ENCODE results near the gene NRG2. TPM values are rescaled to one million over a fixed set of nuclear protein-coding genes. Genes with fewer than 3 reads are reported as not detected.

NRG2 gene
- polyA plus RNA-seq, 1 of the 3 experiments (the other 2 are of a cell fraction) = 3.7 TPM

DNA sequence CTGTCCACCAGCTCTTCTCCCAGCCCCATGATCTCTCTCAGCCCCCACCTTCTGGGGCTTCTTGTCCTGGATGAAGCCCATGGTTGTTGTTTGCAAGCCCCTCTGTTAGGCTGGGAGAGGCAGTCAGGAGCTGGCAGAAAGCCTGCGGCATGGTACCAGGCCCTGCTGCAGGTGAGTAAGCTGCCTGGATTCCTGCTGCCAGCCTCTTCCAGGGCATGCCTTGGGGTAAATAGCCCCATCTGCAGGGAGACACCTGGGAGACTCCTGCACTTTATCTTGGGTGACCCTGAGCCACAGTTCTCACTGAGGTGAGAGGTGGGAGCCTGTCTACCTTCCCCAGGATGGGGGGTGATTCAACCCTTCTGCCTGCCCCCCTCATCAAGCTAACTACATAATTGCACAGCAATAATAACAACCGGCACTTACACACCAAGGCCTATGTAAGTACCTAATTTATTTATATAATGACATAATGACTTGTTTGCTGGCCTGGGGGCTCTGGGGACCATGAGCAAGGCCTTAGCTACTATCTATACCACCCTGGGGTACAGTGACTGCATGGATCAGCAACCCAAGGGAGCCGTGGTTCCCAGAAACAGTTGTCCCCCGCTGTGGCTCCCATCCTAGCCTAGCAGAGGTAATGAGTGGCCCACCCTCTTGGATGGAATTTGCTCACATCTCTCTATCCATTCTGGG lies 131.5 kb downstream of the NRG2 start:
- no peaks in the 10 kb centered on the region for H3K9me2 ChIP-seq
- H3K4me1 ChIP-seq (ENCODE audit: control insufficient read depth in 1 of 2, insufficient read depth in 2 of 2, low read depth in 1 of 2, low read length in 1 of 2) = peaks cover 0 to 48% of the 10 kb centered on the region in 2 experiments; a peak in 2 of 4 replicates
- no peaks in the 10 kb centered on the region for H3K36me3 ChIP-seq (replicated peaks in 1 of 2; ENCODE audit: control insufficient read depth in 1 of 2, insufficient read depth in 2 of 2, low read length in 1 of 2)
- H3K79me2 ChIP-seq (ENCODE audit: insufficient read depth) = no peaks in the 10 kb centered on the region
- H4K20me1 ChIP-seq (ENCODE audit: insufficient read depth) = no peaks in the 10 kb centered on the region
- ChIA-PET POLR2A (no interaction called here), CTCF (interaction anchor here (1.1 to 4.8 kb wide), 6 partner anchors 11 to 124 kb away, joined by 3 to 42 read pairs (median 10); no protein-coding TSS in a partner anchor)
- no peak overlapping the region for H2AFZ ChIP-seq (ENCODE audit: low read depth)
- no peak overlapping the region for H3K4me3 ChIP-seq (ENCODE audit: low read depth in 2 of 2, low read length in 1 of 2)
- no peaks in the 10 kb centered on the region for H3K9me3 ChIP-seq
- H3K27me3 ChIP-seq (ENCODE audit: insufficient read depth) = no peaks in the 10 kb centered on the region
- no peak overlapping the region for H3K4me2 ChIP-seq
- 100% methylated on average over 2 of the region's 4 CpGs for WGBS (ENCODE audit: low lambda C conversion rate)
- TF ChIP-seq NRF1 (IDR thresholded peaks at IDR 0.05; ENCODE audit: low read depth, low read length) (no peak), GABPA (IDR thresholded peaks at IDR 0.05; ENCODE audit: low read depth) (no peak)
- TF ChIP-seq, protein P1, sequence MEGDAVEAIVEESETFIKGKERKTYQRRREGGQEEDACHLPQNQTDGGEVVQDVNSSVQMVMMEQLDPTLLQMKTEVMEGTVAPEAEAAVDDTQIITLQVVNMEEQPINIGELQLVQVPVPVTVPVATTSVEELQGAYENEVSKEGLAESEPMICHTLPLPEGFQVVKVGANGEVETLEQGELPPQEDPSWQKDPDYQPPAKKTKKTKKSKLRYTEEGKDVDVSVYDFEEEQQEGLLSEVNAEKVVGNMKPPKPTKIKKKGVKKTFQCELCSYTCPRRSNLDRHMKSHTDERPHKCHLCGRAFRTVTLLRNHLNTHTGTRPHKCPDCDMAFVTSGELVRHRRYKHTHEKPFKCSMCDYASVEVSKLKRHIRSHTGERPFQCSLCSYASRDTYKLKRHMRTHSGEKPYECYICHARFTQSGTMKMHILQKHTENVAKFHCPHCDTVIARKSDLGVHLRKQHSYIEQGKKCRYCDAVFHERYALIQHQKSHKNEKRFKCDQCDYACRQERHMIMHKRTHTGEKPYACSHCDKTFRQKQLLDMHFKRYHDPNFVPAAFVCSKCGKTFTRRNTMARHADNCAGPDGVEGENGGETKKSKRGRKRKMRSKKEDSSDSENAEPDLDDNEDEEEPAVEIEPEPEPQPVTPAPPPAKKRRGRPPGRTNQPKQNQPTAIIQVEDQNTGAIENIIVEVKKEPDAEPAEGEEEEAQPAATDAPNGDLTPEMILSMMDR (IDR thresholded peaks at IDR 0.05) = no peak
- TF ChIP-seq, protein P2, sequence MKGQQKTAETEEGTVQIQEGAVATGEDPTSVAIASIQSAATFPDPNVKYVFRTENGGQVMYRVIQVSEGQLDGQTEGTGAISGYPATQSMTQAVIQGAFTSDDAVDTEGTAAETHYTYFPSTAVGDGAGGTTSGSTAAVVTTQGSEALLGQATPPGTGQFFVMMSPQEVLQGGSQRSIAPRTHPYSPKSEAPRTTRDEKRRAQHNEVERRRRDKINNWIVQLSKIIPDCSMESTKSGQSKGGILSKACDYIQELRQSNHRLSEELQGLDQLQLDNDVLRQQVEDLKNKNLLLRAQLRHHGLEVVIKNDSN (IDR thresholded peaks at IDR 0.05; ENCODE audit: borderline replicate concordance, low read depth) = no peak
- TF ChIP-seq, protein P3, sequence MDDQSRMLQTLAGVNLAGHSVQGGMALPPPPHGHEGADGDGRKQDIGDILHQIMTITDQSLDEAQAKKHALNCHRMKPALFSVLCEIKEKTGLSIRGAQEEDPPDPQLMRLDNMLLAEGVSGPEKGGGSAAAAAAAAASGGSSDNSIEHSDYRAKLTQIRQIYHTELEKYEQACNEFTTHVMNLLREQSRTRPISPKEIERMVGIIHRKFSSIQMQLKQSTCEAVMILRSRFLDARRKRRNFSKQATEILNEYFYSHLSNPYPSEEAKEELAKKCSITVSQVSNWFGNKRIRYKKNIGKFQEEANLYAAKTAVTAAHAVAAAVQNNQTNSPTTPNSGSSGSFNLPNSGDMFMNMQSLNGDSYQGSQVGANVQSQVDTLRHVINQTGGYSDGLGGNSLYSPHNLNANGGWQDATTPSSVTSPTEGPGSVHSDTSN (IDR thresholded peaks at IDR 0.05) = no peak
- no peak for DNase-seq
- H3F3A ChIP-seq (replicated peaks; ENCODE audit: insufficient read depth) = no peaks in the 10 kb centered on the region
- H3K27ac ChIP-seq (ENCODE audit: low read depth in 2 of 2, low read length in 1 of 2) = no peak overlapping the region
- no peak overlapping the region for H3K9ac ChIP-seq

DNA sequence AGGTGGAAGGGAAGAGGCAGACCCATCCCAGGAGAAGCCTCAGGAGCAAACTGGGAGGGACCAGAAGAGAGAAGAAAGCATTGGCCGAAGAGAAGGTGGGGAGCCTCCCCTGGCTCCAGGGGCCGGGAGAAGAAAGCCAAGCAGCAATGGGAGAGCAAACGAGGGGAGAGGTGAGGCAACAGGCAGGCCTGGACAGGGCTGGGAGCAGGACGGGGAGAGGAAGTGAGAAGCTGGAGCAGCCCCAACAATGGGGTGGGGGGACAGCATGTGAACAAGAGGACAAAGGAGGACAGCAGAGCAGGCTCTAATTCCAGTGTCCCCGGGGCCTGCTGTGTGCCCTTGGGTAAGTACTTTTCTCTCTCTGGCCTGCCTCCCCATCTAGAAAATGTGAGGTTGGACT lies 132.2 kb downstream of the NRG2 start:
- H3K4me1 ChIP-seq (ENCODE audit: control insufficient read depth in 1 of 2, insufficient read depth in 2 of 2, low read depth in 1 of 2, low read length in 1 of 2) = peaks cover 0 to 46% of the 10 kb centered on the region in 2 experiments; a peak in 2 of 4 replicates
- no peak for DNase-seq
- 76% methylated on average over 5 of the region's 5 CpGs for WGBS (ENCODE audit: low lambda C conversion rate)
- H3K9ac ChIP-seq = no peak overlapping the region
- no peaks in the 10 kb centered on the region for H3F3A ChIP-seq (replicated peaks; ENCODE audit: insufficient read depth)
- no peaks in the 10 kb centered on the region for H3K36me3 ChIP-seq (replicated peaks in 1 of 2; ENCODE audit: control insufficient read depth in 1 of 2, insufficient read depth in 2 of 2, low read length in 1 of 2)
- H3K4me3 ChIP-seq (ENCODE audit: low read depth in 2 of 2, low read length in 1 of 2) = no peak overlapping the region
- POLR2A ChIA-PET = no interaction called here
- H3K9me2 ChIP-seq = no peaks in the 10 kb centered on the region
- no peak overlapping the region for H3K27ac ChIP-seq (ENCODE audit: low read depth in 2 of 2, low read length in 1 of 2)
- H3K79me2 ChIP-seq (ENCODE audit: insufficient read depth) = no peaks in the 10 kb centered on the region
- H4K20me1 ChIP-seq (ENCODE audit: insufficient read depth) = no peaks in the 10 kb centered on the region
- no peak for TF ChIP-seq TAF1 (IDR thresholded peaks at IDR 0.05; ENCODE audit: borderline replicate concordance, low read depth, low read length)
- TF ChIP-seq RFX5 (IDR thresholded peaks at IDR 0.05; ENCODE audit: low read length) = no peak
- no peak for TF ChIP-seq GATA2 (CRISPR knock-in tag; IDR thresholded peaks at IDR 0.05)
- no peak for TF ChIP-seq SMC3 (IDR thresholded peaks at IDR 0.05; ENCODE audit: low read depth, low read length)
- TF ChIP-seq FOXM1 (IDR thresholded peaks at IDR 0.05; ENCODE audit: low read depth) = no peak
- no peak for TF ChIP-seq FOXJ3 (CRISPR knock-in tag; IDR thresholded peaks at IDR 0.05)
- no peak for TF ChIP-seq EP300 (IDR thresholded peaks at IDR 0.05; ENCODE audit: borderline replicate concordance in 1 of 2, low read depth in 1 of 2, low read length in 1 of 2)
- no peak for TF ChIP-seq TCF12 (IDR thresholded peaks at IDR 0.05)
- TF ChIP-seq ELF1 (IDR thresholded peaks at IDR 0.05) = no peak
- no peak for TF ChIP-seq YY1 (IDR thresholded peaks at IDR 0.05; ENCODE audit: low read depth)
- no peak for TF ChIP-seq EZH2phosphoT487 (IDR thresholded peaks at IDR 0.05; ENCODE audit: borderline replicate concordance, low read depth)
- TF ChIP-seq TEAD4 (IDR thresholded peaks at IDR 0.05; ENCODE audit: borderline replicate concordance, insufficient read depth) = no peak
- no peak for TF ChIP-seq MXI1 (IDR thresholded peaks at IDR 0.05; ENCODE audit: low read depth, low read length)
- TF ChIP-seq, protein P4, sequence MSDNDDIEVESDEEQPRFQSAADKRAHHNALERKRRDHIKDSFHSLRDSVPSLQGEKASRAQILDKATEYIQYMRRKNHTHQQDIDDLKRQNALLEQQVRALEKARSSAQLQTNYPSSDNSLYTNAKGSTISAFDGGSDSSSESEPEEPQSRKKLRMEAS (IDR thresholded peaks at IDR 0.05; ENCODE audit: low read depth) = no peak
- no peaks in the 10 kb centered on the region for H3K9me3 ChIP-seq
- no peaks in the 10 kb centered on the region for H3K27me3 ChIP-seq (ENCODE audit: insufficient read depth)
- CTCF ChIA-PET = interaction anchor here (0.8 to 2.1 kb wide), 3 partner anchors 15 to 58 kb away, joined by 3 to 12 read pairs (median 3); no protein-coding TSS in a partner anchor
- H2AFZ ChIP-seq (ENCODE audit: low read depth) = no peak overlapping the region
- no peak overlapping the region for H3K4me2 ChIP-seq
